H1 (cell line): ENCODE measurements around the gene ZNF768. TPM values are rescaled to one million over a fixed set of nuclear protein-coding genes. Genes with fewer than 3 reads are reported as not detected.
"Not testable (repeated sequence)": the region's sequence is repeated elsewhere in the genome, so short reads cannot be mapped to it uniquely, and the experiment has no call there.

Experiments
- CTCF ChIA-PET: fragments of 300-600 bp; sonication (Branson Sonifier 250); formaldehyde crosslinking; loops from one replicate; lab custom pipeline; 2021; ENCODE audit not compliant: partially characterized antibody; lab: Charles Lee
- POLR2A ChIA-PET: fragments of 300-600 bp; sonication (Branson Sonifier 250); formaldehyde crosslinking; loops from one replicate; lab custom pipeline; 2021; ENCODE audit warnings: inconsistent platforms; ENCODE audit not compliant: partially characterized antibody; lab: Charles Lee
- DNase-seq, 2 experiments: peaks; one replicate each; pipeline versions ENCODE4 v3.0.0 to v3.0.0-alpha.2; 2010 to 2022; ENCODE audit warnings: low spot score in 2 of 2, low read depth in 1 of 2, mixed read lengths in 1 of 2
- FAIRE-seq: peaks from 2 replicates; lab custom pipeline; 2011; peaks lifted over from hg19 to GRCh38; lab: Jason Lieb, UNC
- H2AFZ ChIP-seq: 2 replicates; pipeline ENCODE4 v1.8.1; 2012; ENCODE audit warnings: low read length, inconsistent platforms
- H2AK5ac ChIP-seq: 2 replicates; pipeline ENCODE4 v1.6.1; 2013; ENCODE audit warnings: low read depth, low read length
- H2BK120ac ChIP-seq: replicated peaks from 2 replicates; pipeline ENCODE3; 2013; ENCODE audit warnings: low read depth, low read length, inconsistent platforms
- H2BK12ac ChIP-seq: 2 replicates; pipeline ENCODE4 v1.6.1; 2013; ENCODE audit warnings: low read depth, low read length
- H2BK15ac ChIP-seq: 2 replicates; pipeline ENCODE4 v1.6.1; 2013; ENCODE audit warnings: low read length
- H2BK20ac ChIP-seq: 2 replicates; pipeline ENCODE4 v1.6.1; 2013; ENCODE audit warnings: low read length
- H2BK5ac ChIP-seq: 2 replicates; pipeline ENCODE4 v1.6.1; 2013; ENCODE audit warnings: low read depth, low read length
- H3K14ac ChIP-seq: 2 replicates; pipeline ENCODE4 v1.6.1; 2013; ENCODE audit warnings: inconsistent platforms; ENCODE audit not compliant: insufficient read length
- H3K18ac ChIP-seq: 2 replicates; pipeline ENCODE4 v1.6.1; 2013; ENCODE audit warnings: low read length; ENCODE audit errors: extremely low read depth
- H3K23ac ChIP-seq: 2 replicates; pipeline ENCODE4 v1.6.1; 2013; ENCODE audit warnings: inconsistent platforms; ENCODE audit not compliant: insufficient read length
- H3K23me2 ChIP-seq: 2 replicates; pipeline ENCODE4 v1.6.1; 2013; ENCODE audit warnings: low read depth, low read length
- H3K27ac ChIP-seq: 2 replicates; pipeline ENCODE4 v1.6.1; 2011; ENCODE audit warnings: low read depth, low read length, inconsistent platforms
- H3K27me3 ChIP-seq, 4 experiments: replicated peaks in 1 of 4; 1 replicate in 1 of 4; 2 replicates in 3 of 4; pipeline versions ENCODE4 v1.6.1 to v1.8.1; 2011 to 2013; ENCODE audit warnings: low read length in 3 of 4, mild to moderate bottlenecking in 3 of 4, inconsistent platforms in 2 of 4, mixed read lengths in 2 of 4, moderate library complexity in 1 of 4; ENCODE audit not compliant: control insufficient read depth in 3 of 4, insufficient read depth in 3 of 4; ENCODE audit errors: extremely low read depth in 1 of 4
- H3K36me3 ChIP-seq, 4 experiments: 2 replicates each; pipeline versions ENCODE4 v1.6.1 to v1.8.1; 2011 to 2013; ENCODE audit warnings: mild to moderate bottlenecking in 4 of 4, low read length in 3 of 4, moderate library complexity in 2 of 4, control low read depth in 1 of 4, inconsistent platforms in 1 of 4; ENCODE audit not compliant: insufficient read depth in 4 of 4, control insufficient read depth in 2 of 4
- H3K4ac ChIP-seq: replicated peaks from 2 replicates; pipeline ENCODE3; 2013; ENCODE audit warnings: low read length, low read depth, mixed read lengths, inconsistent platforms; ENCODE audit not compliant: insufficient read length
- H3K4me1 ChIP-seq, 4 experiments: replicated peaks in 1 of 4; 1 replicate in 1 of 4; 2 replicates in 3 of 4; pipeline versions ENCODE4 v1.6.1 to v1.8.1; 2011 to 2013; ENCODE audit warnings: low read length in 3 of 4, inconsistent platforms in 2 of 4, mixed read lengths in 1 of 4; ENCODE audit not compliant: insufficient read depth in 4 of 4, control insufficient read depth in 3 of 4
- H3K4me2 ChIP-seq, 2 experiments: 2 replicates each; pipeline versions ENCODE4 v1.6.1 to v1.8.1; 2011 to 2013; ENCODE audit warnings: low read depth in 2 of 2, low read length in 2 of 2, control low read depth in 1 of 2, inconsistent platforms in 1 of 2, mild to moderate bottlenecking in 1 of 2; ENCODE audit not compliant: insufficient read depth in 1 of 2
- H3K4me3 ChIP-seq, 4 experiments: fragments of 200-600, 300-600 bp in 1 of 4; sonication (generic), shearing (Covaris generic), sonication (Bioruptor Twin) in 1 of 4; 2 replicates each; pipeline versions ENCODE4 v1.5.1 to v1.8.1; 2011 to 2016; ENCODE audit warnings: low read length in 4 of 4, low read depth in 3 of 4, control low read depth in 2 of 4, inconsistent platforms in 2 of 4, mild to moderate bottlenecking in 2 of 4, mixed read lengths in 1 of 4, moderate library complexity in 1 of 4; ENCODE audit not compliant: insufficient read depth in 2 of 4; ENCODE audit errors: extremely low read depth in 1 of 4
- H3K56ac ChIP-seq: replicated peaks from 2 replicates; pipeline ENCODE3; 2013; ENCODE audit warnings: low read depth, mild to moderate bottlenecking, mixed read lengths, low read length, inconsistent platforms; ENCODE audit not compliant: insufficient read length
- H3K79me1 ChIP-seq: 2 replicates; pipeline ENCODE4 v1.6.1; 2013; ENCODE audit warnings: low read depth, low read length, control low read depth
- H3K79me2 ChIP-seq, 2 experiments: 2 replicates each; pipeline versions ENCODE4 v1.6.1 to v1.8.1; 2012 to 2013; ENCODE audit warnings: low read length in 2 of 2, mild to moderate bottlenecking in 2 of 2, inconsistent platforms in 1 of 2; ENCODE audit not compliant: insufficient read depth in 2 of 2, control insufficient read depth in 1 of 2
- H3K9ac ChIP-seq, 4 experiments: replicated peaks in 1 of 4; 1 replicate in 1 of 4; 2 replicates in 3 of 4; pipeline versions ENCODE4 v1.6.1 to v1.8.1; 2011 to 2013; ENCODE audit warnings: low read depth in 3 of 4, low read length in 3 of 4, control low read depth in 2 of 4, mild to moderate bottlenecking in 2 of 4, moderate library complexity in 2 of 4, inconsistent platforms in 1 of 4; ENCODE audit errors: extremely low read depth in 1 of 4
- H3K9me3 ChIP-seq, 2 experiments: 2 replicates each; pipeline versions ENCODE4 v1.6.1 to v1.8.1; 2012 to 2013; ENCODE audit warnings: mild to moderate bottlenecking in 2 of 2, moderate library complexity in 2 of 2, control low read depth in 1 of 2, inconsistent platforms in 1 of 2, low read depth in 1 of 2, low read length in 1 of 2, mixed read lengths in 1 of 2; ENCODE audit not compliant: insufficient read depth in 2 of 2
- H4K20me1 ChIP-seq, 2 experiments: replicated peaks in 1 of 2; 2 replicates each; pipeline versions ENCODE3 to v1.8.1; 2011 to 2013; ENCODE audit warnings: inconsistent platforms in 2 of 2, low read length in 2 of 2, mild to moderate bottlenecking in 1 of 2; ENCODE audit not compliant: insufficient read depth in 2 of 2, control insufficient read depth in 1 of 2
- H4K5ac ChIP-seq: 2 replicates; pipeline ENCODE4 v1.6.1; 2013; ENCODE audit warnings: low read length, low read depth, mixed read lengths, inconsistent platforms; ENCODE audit not compliant: insufficient read length
- H4K8ac ChIP-seq: 2 replicates; pipeline ENCODE4 v1.8.0; 2013; ENCODE audit warnings: mild to moderate bottlenecking, moderate library complexity, low read length, inconsistent platforms; ENCODE audit not compliant: insufficient read depth; ENCODE audit errors: extremely low read depth
- H4K91ac ChIP-seq: replicated peaks from 2 replicates; pipeline ENCODE3; 2013; ENCODE audit warnings: low read length, mixed read lengths, inconsistent platforms; ENCODE audit not compliant: insufficient read length
- WGBS, 2 experiments: shearing (Covaris generic) in 1 of 2; methylation state at CpG; one replicate each; pipeline versions ENCODE4 v1.1.6 to v1.1.7; 2013 to 2015; ENCODE audit warnings: low lambda C conversion rate in 2 of 2, mixed read lengths in 2 of 2, inconsistent platforms in 1 of 2, low coverage in 1 of 2, missing lambda C conversion rate in 1 of 2; ENCODE audit not compliant: insufficient replicate concordance in 2 of 2, insufficient coverage in 1 of 2, insufficient read length in 1 of 2; ENCODE audit errors: extremely low coverage in 1 of 2, missing lambda C conversion rate in 1 of 2; 5-methylcytosine and 5-hydroxymethylcytosine counted together
- polyA plus RNA-seq, 7 experiments: library from polyadenylated mRNA; depleted of rRNA in 3 of 7; stranded (reverse) in 5 of 7; unstranded in 2 of 7; fragments of >200 nt in 5 of 7; fragments of 200-250 nt in 2 of 7; gene quantifications; 1 replicate in 5 of 7; 2 replicates in 1 of 7; 4 replicates in 1 of 7; pipeline versions ENCODE4 v1.2.1 to v1.2.3, GENCODE V29; 2011 to 2013; ENCODE audit warnings: missing spikeins in 2 of 7, mixed read lengths in 2 of 7
- total RNA-seq: library from RNA; stranded (reverse); fragmentation: NEBNext Ultra II Directional; extraction: Animal tissue kit (Norgen Biotek cat#: 25700); gene quantifications from 2 replicates; pipeline ENCODE4 v1.2.1, GENCODE V29; 2021

Gene ZNF768
- total and polyA plus RNA-seq, 2 of the 8 experiments (the other 6 are each of a cell fraction or from before 2014, with no cell fraction given), result 36.1 to 47.7 TPM

DNA sequence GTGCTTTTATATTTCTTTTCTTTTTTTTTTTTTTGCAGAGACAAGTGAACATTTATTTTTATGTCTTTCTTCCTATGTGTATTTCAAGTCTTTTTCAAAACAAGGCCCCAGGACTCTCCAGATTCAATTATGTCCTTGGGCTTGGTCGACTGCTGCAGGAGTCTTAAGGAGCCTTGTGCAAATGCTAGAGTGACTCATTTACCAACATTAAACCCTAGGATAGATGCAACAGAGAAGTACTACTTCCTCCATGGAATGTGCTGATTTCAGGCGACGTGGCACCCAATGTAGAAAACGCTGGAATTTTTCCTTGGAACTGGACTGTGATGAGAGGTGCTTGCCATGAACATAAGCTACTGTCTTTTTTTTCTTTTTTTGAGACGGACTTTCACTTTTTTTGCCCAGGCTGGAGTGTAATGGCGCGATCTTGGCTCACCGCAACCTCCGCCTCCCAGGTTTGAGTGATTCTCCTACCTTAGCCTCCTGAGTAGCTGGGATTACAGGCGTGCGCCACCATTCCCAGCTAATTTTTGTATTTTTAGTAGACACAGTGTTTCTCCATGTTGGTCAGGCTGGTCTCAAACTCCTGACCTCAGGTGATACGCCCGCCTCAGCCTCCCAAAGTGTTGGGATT is 10.1 kb upstream of the ZNF768 start:
- H2AFZ ChIP-seq, H4K91ac ChIP-seq, H3K9me3 ChIP-seq, H3K23ac ChIP-seq, H3K79me2 ChIP-seq, H2BK12ac ChIP-seq, H2BK20ac ChIP-seq, H4K20me1 ChIP-seq, H3K36me3 ChIP-seq, H3K14ac ChIP-seq, FAIRE-seq, H2AK5ac ChIP-seq, H3K9ac ChIP-seq, H3K27me3 ChIP-seq, H2BK120ac ChIP-seq, DNase-seq, H2BK15ac ChIP-seq, H3K4ac ChIP-seq, H3K56ac ChIP-seq, H2BK5ac ChIP-seq, H4K8ac ChIP-seq, H3K79me1 ChIP-seq, H4K5ac ChIP-seq, H3K23me2 ChIP-seq, H3K18ac ChIP-seq, H3K4me1 ChIP-seq: not testable (repeated sequence)
- Histone ChIP-seq H3K4me3 (peak overlapping the region in 1 of 4 experiments; percentile 72; a peak in 2 of 8 replicates), H3K27ac (peak overlapping the region; percentile 94; the same call in 1 of the 2 replicates), H3K4me2 (peak overlapping the region; percentile 58 to 86)
- CTCF ChIA-PET, result interaction anchor here (0.7 to 4.4 kb wide), 15 partner anchors 10 to 122 kb away, joined by 3 to 28 read pairs (median 8); partner anchors contain the start of genes DCTPP1 and ZNF764
- WGBS, 2 experiments, result 87% methylated on average over 13 of the region's 13 CpGs; no CpG with 5 or more reads in 1 of the 2 experiments
- POLR2A ChIA-PET, result interaction anchor here (0.8 to 5.3 kb wide), 14 partner anchors 8 to 129 kb away, joined by 3 to 121 read pairs (median 18); partner anchors contain the start of genes SEPHS2, ZNF688, ZNF689 and ZNF764
